PFSK-1 (cell line): ENCODE measurements around the gene GRK5.

Source experiments
- POLR2AphosphoS5 ChIP-seq: IDR thresholded peaks from 2 replicates; pipeline ENCODE4 v1.6.1; 2012; ENCODE audit warnings: low read depth, mild to moderate bottlenecking, control low read depth, low read length, moderate library complexity
- REST ChIP-seq, 2 experiments: IDR thresholded peaks; 2 replicates each; pipeline versions ENCODE4 v1.6.1 to v1.8.0; 2011 to 2012; ENCODE audit warnings: low read depth in 2 of 2, low read length in 2 of 2, control low read depth in 1 of 2, inconsistent platforms in 1 of 2, mild to moderate bottlenecking in 1 of 2, moderate library complexity in 1 of 2; ENCODE audit not compliant: insufficient read depth in 1 of 2
- SIN3A ChIP-seq: IDR thresholded peaks from 2 replicates; pipeline ENCODE4 v1.6.1; 2012; ENCODE audit warnings: mild to moderate bottlenecking, low read length, moderate library complexity, borderline replicate concordance; ENCODE audit not compliant: insufficient read depth
- TAF1 ChIP-seq: IDR thresholded peaks from 2 replicates; pipeline ENCODE4 v1.6.1; 2012; ENCODE audit warnings: low read length, control low read depth, borderline replicate concordance; ENCODE audit not compliant: insufficient read depth

DNA sequence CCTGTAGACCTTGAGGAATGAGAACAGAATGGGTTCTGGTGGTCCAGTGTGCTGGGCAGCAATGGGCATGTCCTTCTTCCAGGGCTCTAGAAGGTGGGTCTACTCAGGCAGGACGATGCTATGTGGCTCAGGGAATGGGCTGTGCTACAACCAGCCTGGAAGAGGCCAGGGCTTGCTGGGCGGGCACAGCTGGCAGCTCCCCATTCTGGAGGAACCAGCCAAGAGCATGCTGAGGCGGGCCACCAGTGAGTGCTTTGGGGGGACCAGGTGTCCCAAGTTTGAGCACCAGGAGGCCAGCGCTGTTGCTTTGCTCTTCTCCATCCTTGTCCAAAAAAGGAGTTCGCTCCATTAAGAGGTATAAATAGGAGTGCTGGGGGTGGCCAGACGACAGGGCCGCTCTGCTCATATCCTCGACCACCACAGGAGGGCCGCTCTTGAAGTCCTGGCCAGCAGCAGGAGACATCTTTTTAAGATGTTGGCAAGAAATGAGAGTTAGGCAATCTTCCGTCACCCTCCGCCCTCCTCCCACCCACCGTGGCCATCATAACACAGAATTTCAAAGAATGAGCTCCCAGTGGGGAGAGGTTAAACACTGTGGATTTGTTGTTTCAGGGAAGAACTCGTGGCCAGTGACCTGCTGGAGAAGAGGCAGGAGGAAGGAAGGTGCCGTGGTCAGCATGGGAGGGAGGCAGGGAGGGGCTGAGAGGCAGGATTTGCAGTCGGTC is 141.3 kb downstream of the GRK5 start:
- TF ChIP-seq TAF1 (no peak), POLR2AphosphoS5 (no peak), SIN3A (no peak), REST (IDR thresholded peaks at IDR 0.05; ENCODE audit: insufficient read depth in 1 of 2, low read depth in 2 of 2, low read length in 2 of 2) (no peak)
